GM12874 (cell line): ENCODE measurements around the gene SLC22A15.

ENCODE experiments used
- CTCF ChIP-seq: IDR thresholded peaks from 2 replicates; pipeline ENCODE4 v1.5.1; 2011; ENCODE audit warnings: low read depth, mild to moderate bottlenecking, control low read depth, low read length, moderate library complexity; ENCODE audit not compliant: insufficient read depth

SLC22A15 gene

GRCh38 chr1:116075990-116076389 is 99.7 kb downstream of the SLC22A15 start:
- no peak for TF ChIP-seq CTCF

- TF ChIP-seq CTCF: no peak
These were observed 100.5 kb downstream of the SLC22A15 start for GRCh38 chr1:116076831-116077230.

GRCh38 chr1:116078699-116079223 is 102.4 kb downstream of the SLC22A15 start:
- no peak for TF ChIP-seq CTCF

GRCh38 chr1:116087628-116088027 is 111.3 kb downstream of the SLC22A15 start:
- no peak for TF ChIP-seq CTCF

GRCh38 chr1:116089870-116090269 is 113.6 kb downstream of the SLC22A15 start:
- TF ChIP-seq CTCF: no peak

- no peak for TF ChIP-seq CTCF
These were observed 114.8 kb downstream of the SLC22A15 start for GRCh38 chr1:116091083-116091482.

GRCh38 chr1:116092752-116093489 is 116.6 kb downstream of the SLC22A15 start:
- no peak for TF ChIP-seq CTCF
